Measurements from ENCODE around the gene TEX2. TPM values are rescaled to one million over a fixed set of nuclear protein-coding genes. Genes with fewer than 3 reads are reported as not detected.

The TEX2 gene
- total and polyA plus RNA-seq, 2 of the 13 experiments (the other 11 are each of a cell fraction or from before 2014, with no cell fraction given), result 21.4 to 37.7 TPM

DNA sequence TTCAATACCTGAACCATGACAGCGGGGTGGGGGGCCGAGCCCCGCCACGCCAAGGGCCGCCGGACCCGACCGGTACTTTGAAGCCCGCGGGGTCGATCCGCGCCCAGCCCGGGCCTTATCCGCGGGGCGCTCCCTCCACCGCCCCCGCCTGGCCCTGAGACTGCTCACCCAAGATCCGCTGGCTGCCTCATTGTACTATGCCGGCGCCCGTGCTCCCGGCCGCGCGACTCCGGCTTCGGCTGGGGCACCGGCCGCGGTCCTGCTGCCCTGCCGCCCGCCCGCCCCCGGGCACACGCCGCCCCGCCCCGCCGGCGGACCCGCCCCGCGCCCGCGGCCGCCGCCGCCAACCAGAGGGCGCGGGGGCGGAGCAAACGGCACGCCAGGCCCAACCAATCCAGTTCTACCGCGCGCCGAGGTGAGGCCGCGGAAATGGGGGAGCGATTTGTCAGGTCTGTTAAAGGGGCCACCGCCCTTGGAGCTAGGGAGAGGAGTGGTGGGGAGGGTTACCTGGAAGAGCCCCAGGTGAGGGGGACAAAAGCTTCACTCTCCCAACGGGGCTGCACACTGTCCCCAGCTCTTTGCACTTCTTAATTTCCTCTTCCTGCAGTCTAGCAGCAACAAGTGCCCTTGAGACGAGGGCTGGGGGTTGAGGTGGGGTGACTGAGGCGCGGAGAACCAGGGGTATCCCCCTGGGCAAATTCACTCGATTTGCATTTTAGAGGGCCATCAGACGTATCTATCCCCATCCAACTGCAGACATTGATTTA, at the start of gene TEX2 (continued):
- TF ChIP-seq, protein P1, sequence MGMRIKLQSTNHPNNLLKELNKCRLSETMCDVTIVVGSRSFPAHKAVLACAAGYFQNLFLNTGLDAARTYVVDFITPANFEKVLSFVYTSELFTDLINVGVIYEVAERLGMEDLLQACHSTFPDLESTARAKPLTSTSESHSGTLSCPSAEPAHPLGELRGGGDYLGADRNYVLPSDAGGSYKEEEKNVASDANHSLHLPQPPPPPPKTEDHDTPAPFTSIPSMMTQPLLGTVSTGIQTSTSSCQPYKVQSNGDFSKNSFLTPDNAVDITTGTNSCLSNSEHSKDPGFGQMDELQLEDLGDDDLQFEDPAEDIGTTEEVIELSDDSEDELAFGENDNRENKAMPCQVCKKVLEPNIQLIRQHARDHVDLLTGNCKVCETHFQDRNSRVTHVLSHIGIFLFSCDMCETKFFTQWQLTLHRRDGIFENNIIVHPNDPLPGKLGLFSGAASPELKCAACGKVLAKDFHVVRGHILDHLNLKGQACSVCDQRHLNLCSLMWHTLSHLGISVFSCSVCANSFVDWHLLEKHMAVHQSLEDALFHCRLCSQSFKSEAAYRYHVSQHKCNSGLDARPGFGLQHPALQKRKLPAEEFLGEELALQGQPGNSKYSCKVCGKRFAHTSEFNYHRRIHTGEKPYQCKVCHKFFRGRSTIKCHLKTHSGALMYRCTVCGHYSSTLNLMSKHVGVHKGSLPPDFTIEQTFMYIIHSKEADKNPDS (CRISPR knock-in tag; IDR thresholded peaks at IDR 0.05), result no peak
- 0 out of 2 replicates have a peak, but pooled peaks have one; percentile 59 for TF ChIP-seq TARDBP (CRISPR knock-in tag; IDR thresholded peaks at IDR 0.05)
- TF ChIP-seq ZNF629 (CRISPR knock-in tag; conservative IDR thresholded peaks at IDR 0.05), result peak; percentile 74
- TF ChIP-seq, protein P2, sequence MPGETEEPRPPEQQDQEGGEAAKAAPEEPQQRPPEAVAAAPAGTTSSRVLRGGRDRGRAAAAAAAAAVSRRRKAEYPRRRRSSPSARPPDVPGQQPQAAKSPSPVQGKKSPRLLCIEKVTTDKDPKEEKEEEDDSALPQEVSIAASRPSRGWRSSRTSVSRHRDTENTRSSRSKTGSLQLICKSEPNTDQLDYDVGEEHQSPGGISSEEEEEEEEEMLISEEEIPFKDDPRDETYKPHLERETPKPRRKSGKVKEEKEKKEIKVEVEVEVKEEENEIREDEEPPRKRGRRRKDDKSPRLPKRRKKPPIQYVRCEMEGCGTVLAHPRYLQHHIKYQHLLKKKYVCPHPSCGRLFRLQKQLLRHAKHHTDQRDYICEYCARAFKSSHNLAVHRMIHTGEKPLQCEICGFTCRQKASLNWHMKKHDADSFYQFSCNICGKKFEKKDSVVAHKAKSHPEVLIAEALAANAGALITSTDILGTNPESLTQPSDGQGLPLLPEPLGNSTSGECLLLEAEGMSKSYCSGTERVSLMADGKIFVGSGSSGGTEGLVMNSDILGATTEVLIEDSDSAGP (CRISPR knock-in tag; IDR thresholded peaks at IDR 0.05; ENCODE audit: borderline replicate concordance), result peak; percentile 100
- TF ChIP-seq ZNF432 (CRISPR knock-in tag; IDR thresholded peaks at IDR 0.05; ENCODE audit: borderline replicate concordance), result no peak
- peak; percentile 88 for TF ChIP-seq KAT8 (CRISPR knock-in tag; IDR thresholded peaks at IDR 0.05)
- TF ChIP-seq, protein P3, sequence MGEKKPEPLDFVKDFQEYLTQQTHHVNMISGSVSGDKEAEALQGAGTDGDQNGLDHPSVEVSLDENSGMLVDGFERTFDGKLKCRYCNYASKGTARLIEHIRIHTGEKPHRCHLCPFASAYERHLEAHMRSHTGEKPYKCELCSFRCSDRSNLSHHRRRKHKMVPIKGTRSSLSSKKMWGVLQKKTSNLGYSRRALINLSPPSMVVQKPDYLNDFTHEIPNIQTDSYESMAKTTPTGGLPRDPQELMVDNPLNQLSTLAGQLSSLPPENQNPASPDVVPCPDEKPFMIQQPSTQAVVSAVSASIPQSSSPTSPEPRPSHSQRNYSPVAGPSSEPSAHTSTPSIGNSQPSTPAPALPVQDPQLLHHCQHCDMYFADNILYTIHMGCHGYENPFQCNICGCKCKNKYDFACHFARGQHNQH (CRISPR knock-in tag; IDR thresholded peaks at IDR 0.05), result peak; percentile 44; the same call in 1 of the 2 replicates
- TF ChIP-seq, protein P4, sequence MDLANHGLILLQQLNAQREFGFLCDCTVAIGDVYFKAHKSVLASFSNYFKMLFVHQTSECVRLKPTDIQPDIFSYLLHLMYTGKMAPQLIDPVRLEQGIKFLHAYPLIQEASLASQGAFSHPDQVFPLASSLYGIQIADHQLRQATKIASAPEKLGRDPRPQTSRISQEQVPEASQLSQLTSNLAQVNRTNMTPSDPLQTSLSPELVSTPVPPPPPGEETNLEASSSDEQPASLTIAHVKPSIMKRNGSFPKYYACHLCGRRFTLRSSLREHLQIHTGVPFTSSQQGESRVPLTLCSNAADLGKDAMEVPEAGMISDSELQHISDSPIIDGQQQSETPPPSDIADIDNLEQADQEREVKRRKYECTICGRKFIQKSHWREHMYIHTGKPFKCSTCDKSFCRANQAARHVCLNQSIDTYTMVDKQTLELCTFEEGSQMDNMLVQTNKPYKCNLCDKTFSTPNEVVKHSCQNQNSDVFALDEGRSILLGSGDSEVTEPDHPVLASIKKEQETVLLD (CRISPR knock-in tag; IDR thresholded peaks at IDR 0.05; ENCODE audit: low read depth), result peak; percentile 89
- 0 out of 2 replicates have a peak, but pooled peaks have one; percentile 22 for TF ChIP-seq NCOR1 (IDR thresholded peaks at IDR 0.05; ENCODE audit: borderline replicate concordance, low read length)
- TF ChIP-seq ZNF567 (CRISPR knock-in tag; IDR thresholded peaks at IDR 0.05; ENCODE audit: borderline replicate concordance), result no peak
- TF ChIP-seq FOXA3 (CRISPR knock-in tag; IDR thresholded peaks at IDR 0.05), result peak; percentile 59
- TF ChIP-seq, protein P5, sequence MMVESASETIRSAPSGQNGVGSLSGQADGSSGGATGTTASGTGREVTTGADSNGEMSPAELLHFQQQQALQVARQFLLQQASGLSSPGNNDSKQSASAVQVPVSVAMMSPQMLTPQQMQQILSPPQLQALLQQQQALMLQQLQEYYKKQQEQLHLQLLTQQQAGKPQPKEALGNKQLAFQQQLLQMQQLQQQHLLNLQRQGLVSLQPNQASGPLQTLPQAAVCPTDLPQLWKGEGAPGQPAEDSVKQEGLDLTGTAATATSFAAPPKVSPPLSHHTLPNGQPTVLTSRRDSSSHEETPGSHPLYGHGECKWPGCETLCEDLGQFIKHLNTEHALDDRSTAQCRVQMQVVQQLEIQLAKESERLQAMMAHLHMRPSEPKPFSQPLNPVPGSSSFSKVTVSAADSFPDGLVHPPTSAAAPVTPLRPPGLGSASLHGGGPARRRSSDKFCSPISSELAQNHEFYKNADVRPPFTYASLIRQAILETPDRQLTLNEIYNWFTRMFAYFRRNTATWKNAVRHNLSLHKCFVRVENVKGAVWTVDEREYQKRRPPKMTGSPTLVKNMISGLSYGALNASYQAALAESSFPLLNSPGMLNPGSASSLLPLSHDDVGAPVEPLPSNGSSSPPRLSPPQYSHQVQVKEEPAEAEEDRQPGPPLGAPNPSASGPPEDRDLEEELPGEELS (CRISPR knock-in tag; IDR thresholded peaks at IDR 0.05), result no peak; the same call in 1 of the 2 replicates
- TF ChIP-seq DNMT3B (CRISPR knock-in tag; conservative IDR thresholded peaks at IDR 0.05), result 0 out of 2 replicates have a peak, but pooled peaks have one; percentile 38
- peak; percentile 47; the same call in 1 of the 2 replicates for TF ChIP-seq ZNF34 (CRISPR knock-in tag; IDR thresholded peaks at IDR 0.05; ENCODE audit: borderline replicate concordance)
- peak; percentile 57; the same call in 1 of the 2 replicates for TF ChIP-seq FOXK1 (CRISPR knock-in tag; IDR thresholded peaks at IDR 0.05; ENCODE audit: borderline replicate concordance, low read depth)
- TF ChIP-seq CBFB (CRISPR knock-in tag; IDR thresholded peaks at IDR 0.05), result peak; percentile 82; the same call in 1 of the 2 replicates
- TF ChIP-seq, protein P6, sequence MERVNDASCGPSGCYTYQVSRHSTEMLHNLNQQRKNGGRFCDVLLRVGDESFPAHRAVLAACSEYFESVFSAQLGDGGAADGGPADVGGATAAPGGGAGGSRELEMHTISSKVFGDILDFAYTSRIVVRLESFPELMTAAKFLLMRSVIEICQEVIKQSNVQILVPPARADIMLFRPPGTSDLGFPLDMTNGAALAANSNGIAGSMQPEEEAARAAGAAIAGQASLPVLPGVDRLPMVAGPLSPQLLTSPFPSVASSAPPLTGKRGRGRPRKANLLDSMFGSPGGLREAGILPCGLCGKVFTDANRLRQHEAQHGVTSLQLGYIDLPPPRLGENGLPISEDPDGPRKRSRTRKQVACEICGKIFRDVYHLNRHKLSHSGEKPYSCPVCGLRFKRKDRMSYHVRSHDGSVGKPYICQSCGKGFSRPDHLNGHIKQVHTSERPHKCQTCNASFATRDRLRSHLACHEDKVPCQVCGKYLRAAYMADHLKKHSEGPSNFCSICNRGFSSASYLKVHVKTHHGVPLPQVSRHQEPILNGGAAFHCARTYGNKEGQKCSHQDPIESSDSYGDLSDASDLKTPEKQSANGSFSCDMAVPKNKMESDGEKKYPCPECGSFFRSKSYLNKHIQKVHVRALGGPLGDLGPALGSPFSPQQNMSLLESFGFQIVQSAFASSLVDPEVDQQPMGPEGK (CRISPR knock-in tag; IDR thresholded peaks at IDR 0.05), result peak; percentile 76

Measured in HepG2 (cell line).